ENCODE data around the gene FOXO3. TPM values are rescaled to one million over a fixed set of nuclear protein-coding genes. Genes with fewer than 3 reads are reported as not detected.
A peak's percentile ranks its signal among the peaks of the same experiment; 100 is the strongest.

Gene FOXO3
- polyA plus RNA-seq, 12 donors = 27.5 to 82.1 (median 37.4) TPM

- DNase-seq = peak; percentile 43
Measured at GRCh38 chr6:108592371-108593337, 31.9 kb downstream of the FOXO3 start.

- no peak for DNase-seq
Measured at GRCh38 chr6:108594151-108594550, 33.4 kb downstream of the FOXO3 start.

GRCh38 chr6:108594640-108595039, 33.9 kb downstream of the FOXO3 start:
- DNase-seq = no peak

GRCh38 chr6:108596956-108597355, 36.2 kb downstream of the FOXO3 start:
- DNase-seq = no peak

GRCh38 chr6:108597572-108598304, 37.0 kb downstream of the FOXO3 start:
- DNase-seq = no peak

- DNase-seq = no peak
Measured at GRCh38 chr6:108598305-108598863, 37.7 kb downstream of the FOXO3 start.

- DNase-seq = no peak
Measured at GRCh38 chr6:108604156-108604555, 43.4 kb downstream of the FOXO3 start.

- no peak for DNase-seq
Measured at GRCh38 chr6:108606250-108606690, 45.6 kb downstream of the FOXO3 start.

- no peak for DNase-seq
Measured at GRCh38 chr6:108608453-108609275, 47.9 kb downstream of the FOXO3 start.

GRCh38 chr6:108609276-108609769, 48.6 kb downstream of the FOXO3 start:
- DNase-seq = no peak

- DNase-seq = no peak
Measured at GRCh38 chr6:108610270-108610839, 49.6 kb downstream of the FOXO3 start.

- DNase-seq = no peak
Measured at GRCh38 chr6:108610957-108611586, 50.4 kb downstream of the FOXO3 start.

GRCh38 chr6:108612852-108613251, 52.1 kb downstream of the FOXO3 start:
- no peak for DNase-seq

GRCh38 chr6:108616544-108616943, 55.8 kb downstream of the FOXO3 start:
- no peak for DNase-seq

- DNase-seq = no peak
Measured at GRCh38 chr6:108616973-108617372, 56.3 kb downstream of the FOXO3 start.

GRCh38 chr6:108618623-108619152, 58.0 kb downstream of the FOXO3 start:
- no peak for DNase-seq

GRCh38 chr6:108619431-108620197, 58.9 kb downstream of the FOXO3 start:
- no peak for DNase-seq

- no peak for DNase-seq
Measured at GRCh38 chr6:108621117-108621516, 60.4 kb downstream of the FOXO3 start.

- peak; percentile 43 for DNase-seq
Measured at GRCh38 chr6:108622641-108623298, 62.1 kb downstream of the FOXO3 start.

All from muscle of arm (tissue), 12 donors.